H9 (cell line): ENCODE results near the gene WRAP73. TPM values are rescaled to one million over a fixed set of nuclear protein-coding genes. Genes with fewer than 3 reads are reported as not detected.

Experiments
- DNase-seq: peaks from one replicate; pipeline ENCODE4 v3.0.0-alpha.2; 2017
- H2AFZ ChIP-seq: one replicate; pipeline ENCODE4 v1.6.1; 2013; ENCODE audit warnings: mild to moderate bottlenecking, low read length, control low read depth, moderate library complexity
- H2AK5ac ChIP-seq: 2 replicates; pipeline ENCODE4 v1.6.1; 2013; ENCODE audit warnings: low read length, control low read depth, mixed read lengths; ENCODE audit not compliant: insufficient read length
- H2BK120ac ChIP-seq: one replicate; pipeline ENCODE4 v1.6.1; 2013; ENCODE audit warnings: low read depth, mild to moderate bottlenecking, low read length, control low read depth, inconsistent platforms; ENCODE audit not compliant: poor library complexity, severe bottlenecking
- H2BK12ac ChIP-seq: 2 replicates; pipeline ENCODE4 v1.6.1; 2013; ENCODE audit warnings: low read length, control low read depth, mixed read lengths, low read depth; ENCODE audit not compliant: insufficient read length
- H2BK15ac ChIP-seq: 2 replicates; pipeline ENCODE4 v1.6.1; 2013; ENCODE audit warnings: low read depth, low read length, control low read depth
- H2BK20ac ChIP-seq: one replicate; pipeline ENCODE4 v1.6.1; 2013; ENCODE audit warnings: low read depth, mild to moderate bottlenecking, low read length, control low read depth, inconsistent platforms; ENCODE audit not compliant: poor library complexity, severe bottlenecking
- H2BK5ac ChIP-seq: 2 replicates; pipeline ENCODE4 v1.6.1; 2013; ENCODE audit warnings: low read length, control low read depth, mixed read lengths; ENCODE audit not compliant: insufficient read length
- H3K14ac ChIP-seq: 2 replicates; pipeline ENCODE4 v1.6.1; 2013; ENCODE audit warnings: low read length, control low read depth; ENCODE audit not compliant: insufficient read depth
- H3K18ac ChIP-seq: 2 replicates; pipeline ENCODE4 v1.6.1; 2013; ENCODE audit warnings: low read depth, mild to moderate bottlenecking, mixed read lengths, low read length, control low read depth; ENCODE audit not compliant: insufficient read length
- H3K23ac ChIP-seq: 2 replicates; pipeline ENCODE4 v1.6.1; 2013; ENCODE audit warnings: low read length, control low read depth, mixed read lengths, low read depth; ENCODE audit not compliant: insufficient read length
- H3K23me2 ChIP-seq: 2 replicates; pipeline ENCODE4 v1.6.1; 2013; ENCODE audit warnings: low read depth, mild to moderate bottlenecking, mixed read lengths, low read length, control low read depth; ENCODE audit not compliant: insufficient read length, poor library complexity, severe bottlenecking
- H3K27ac ChIP-seq: 2 replicates; pipeline ENCODE4 v1.5.1; 2013; ENCODE audit warnings: low read length, control low read depth, mixed read lengths, low read depth; ENCODE audit not compliant: insufficient read length
- H3K27me3 ChIP-seq: 2 replicates; pipeline ENCODE4 v1.6.1; 2013; ENCODE audit warnings: low read length, control low read depth, inconsistent platforms; ENCODE audit not compliant: insufficient read depth
- H3K4ac ChIP-seq: 2 replicates; pipeline ENCODE4 v1.6.1; 2013; ENCODE audit warnings: low read depth, mild to moderate bottlenecking, control low read depth, inconsistent platforms, low read length, moderate library complexity
- H3K4me1 ChIP-seq: 2 replicates; pipeline ENCODE4 v1.6.1; 2013; ENCODE audit warnings: low read length, control low read depth, inconsistent platforms; ENCODE audit not compliant: insufficient read depth
- H3K4me2 ChIP-seq: 2 replicates; pipeline ENCODE4 v1.6.1; 2013; ENCODE audit warnings: low read length, control low read depth, mixed read lengths; ENCODE audit not compliant: insufficient read length, insufficient read depth
- H3K56ac ChIP-seq: 2 replicates; pipeline ENCODE4 v1.6.1; 2013; ENCODE audit warnings: low read depth, mild to moderate bottlenecking, mixed read lengths, low read length, control low read depth; ENCODE audit not compliant: insufficient read length
- H3K79me1 ChIP-seq: 2 replicates; pipeline ENCODE4 v1.6.1; 2013; ENCODE audit warnings: low read depth, mild to moderate bottlenecking, moderate library complexity, low read length, control low read depth, inconsistent platforms; ENCODE audit not compliant: insufficient read depth, poor library complexity, severe bottlenecking
- H3K79me2 ChIP-seq: 2 replicates; pipeline ENCODE4 v1.6.1; 2013; ENCODE audit warnings: low read length, control low read depth, inconsistent platforms; ENCODE audit not compliant: insufficient read depth
- H3K9ac ChIP-seq: 2 replicates; pipeline ENCODE4 v1.6.1; 2013; ENCODE audit warnings: low read length, control low read depth, mixed read lengths; ENCODE audit not compliant: insufficient read length; ENCODE audit errors: extremely low read depth
- H3K9me3 ChIP-seq: one replicate; pipeline ENCODE4 v1.6.1; 2013; ENCODE audit warnings: low read depth, low read length, inconsistent platforms; ENCODE audit not compliant: control insufficient read depth
- H3T11ph ChIP-seq: one replicate; pipeline ENCODE4 v1.6.1; 2013; ENCODE audit warnings: mild to moderate bottlenecking, low read length, control low read depth, inconsistent platforms
- H4K20me1 ChIP-seq: one replicate; pipeline ENCODE4 v1.6.1; 2013; ENCODE audit not compliant: control insufficient read depth, insufficient read length, insufficient read depth
- H4K5ac ChIP-seq: 2 replicates; pipeline ENCODE4 v1.6.1; 2013; ENCODE audit warnings: low read depth, mild to moderate bottlenecking, mixed read lengths, low read length, control low read depth; ENCODE audit not compliant: insufficient read length
- H4K8ac ChIP-seq: replicated peaks from 2 replicates; pipeline ENCODE4 v1.6.1; 2013; ENCODE audit warnings: low read length, control low read depth, mixed read lengths, low read depth; ENCODE audit not compliant: insufficient read length
- H4K91ac ChIP-seq: 2 replicates; pipeline ENCODE4 v1.6.1; 2013; ENCODE audit warnings: low read depth, mild to moderate bottlenecking, moderate library complexity, mixed read lengths, low read length, control low read depth; ENCODE audit not compliant: insufficient read length
- H3K27ac Mint-ChIP-seq, 3 experiments: 2 replicates in 2 of 3; 3 replicates in 1 of 3; pipeline ENCODE4 v1.8.0; 2020 to 2021; ENCODE audit warnings: mixed read lengths in 3 of 3, mild to moderate bottlenecking in 1 of 3, moderate library complexity in 1 of 3
- H3K27me3 Mint-ChIP-seq: 2 replicates; pipeline ENCODE4 v1.8.0; 2021; ENCODE audit warnings: low read depth, mild to moderate bottlenecking, moderate library complexity, mixed read lengths
- H3K36me3 Mint-ChIP-seq, 3 experiments: 2 replicates in 2 of 3; 3 replicates in 1 of 3; pipeline ENCODE4 v1.8.0; 2020 to 2021; ENCODE audit warnings: low read depth in 3 of 3, mixed read lengths in 3 of 3; ENCODE audit not compliant: insufficient read depth in 1 of 3
- H3K4me1 Mint-ChIP-seq, 2 experiments: 2 replicates each; pipeline ENCODE4 v1.8.0; 2020; ENCODE audit warnings: mixed read lengths in 2 of 2
- H3K4me3 Mint-ChIP-seq, 2 experiments: 2 replicates in 1 of 2; 3 replicates in 1 of 2; pipeline ENCODE4 v1.8.0; 2020 to 2021; ENCODE audit warnings: mild to moderate bottlenecking in 2 of 2, mixed read lengths in 2 of 2, moderate library complexity in 1 of 2
- H3K9me3 Mint-ChIP-seq, 2 experiments: 2 replicates in 1 of 2; 3 replicates in 1 of 2; pipeline ENCODE4 v1.8.0; 2020; ENCODE audit warnings: mild to moderate bottlenecking in 2 of 2, mixed read lengths in 2 of 2, moderate library complexity in 1 of 2
- WGBS: extraction: QIAGEN DNeasy Blood & Tissue Kit; methylation state at CpG from one replicate; pipeline ENCODE4 v1.1.7; 2013; ENCODE audit warnings: missing lambda C conversion rate, low lambda C conversion rate, mixed read lengths; ENCODE audit not compliant: insufficient read length; ENCODE audit errors: extremely low coverage; 5-methylcytosine and 5-hydroxymethylcytosine counted together
- total RNA-seq: library from RNA; stranded (reverse); gene quantifications from 2 replicates; pipeline ENCODE4 v1.2.1, GENCODE V29; 2021
- TF ChIP-seq, protein P1 (sequence below): fragments of 200-600 bp; sonication (generic); conservative IDR thresholded peaks from 3 replicates; pipeline ENCODE4 v1.8.0; 2021; ENCODE audit warnings: antibody characterized with exemption, mild to moderate bottlenecking

WRAP73 gene
- total RNA-seq, 1 experiment from 2014 or later: 28.4 TPM

DNA sequence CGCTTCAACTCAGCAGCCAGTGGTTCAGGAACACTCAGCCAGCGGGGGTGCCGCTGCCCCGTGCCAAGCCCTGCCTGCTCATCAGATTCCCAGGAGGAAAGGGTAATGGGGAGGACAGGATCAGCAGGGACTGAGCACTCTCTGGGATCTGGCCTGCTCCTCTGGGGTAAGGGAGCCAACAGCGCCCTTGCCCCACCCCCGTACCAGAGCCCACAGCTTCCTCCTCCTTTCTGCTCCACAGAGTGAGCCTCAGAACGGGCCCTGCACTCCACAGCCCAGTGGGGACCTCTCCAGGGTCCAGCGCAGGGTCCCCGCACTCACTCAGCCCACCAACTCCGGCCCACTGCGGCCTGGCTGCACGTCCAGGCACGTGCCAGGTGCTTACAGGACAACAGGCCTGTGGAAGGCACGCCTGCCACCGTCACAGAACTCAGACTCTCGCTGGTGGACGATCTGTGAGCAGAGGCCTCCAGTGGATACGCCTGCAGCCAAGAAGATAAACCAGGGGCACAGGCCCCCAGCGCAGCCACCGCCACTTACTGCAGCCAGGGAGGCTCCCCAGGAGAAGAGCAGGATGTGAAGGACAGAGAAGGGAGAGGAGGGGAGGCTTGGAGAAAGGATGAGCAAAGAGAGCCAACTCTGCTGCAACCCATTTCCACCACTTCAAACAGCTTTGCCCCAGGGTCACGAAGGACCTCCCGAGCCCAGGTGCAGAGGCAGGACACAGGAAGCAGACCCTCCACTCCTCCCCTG, 40.7 kb downstream of the WRAP73 start:
- TF ChIP-seq, protein P1, sequence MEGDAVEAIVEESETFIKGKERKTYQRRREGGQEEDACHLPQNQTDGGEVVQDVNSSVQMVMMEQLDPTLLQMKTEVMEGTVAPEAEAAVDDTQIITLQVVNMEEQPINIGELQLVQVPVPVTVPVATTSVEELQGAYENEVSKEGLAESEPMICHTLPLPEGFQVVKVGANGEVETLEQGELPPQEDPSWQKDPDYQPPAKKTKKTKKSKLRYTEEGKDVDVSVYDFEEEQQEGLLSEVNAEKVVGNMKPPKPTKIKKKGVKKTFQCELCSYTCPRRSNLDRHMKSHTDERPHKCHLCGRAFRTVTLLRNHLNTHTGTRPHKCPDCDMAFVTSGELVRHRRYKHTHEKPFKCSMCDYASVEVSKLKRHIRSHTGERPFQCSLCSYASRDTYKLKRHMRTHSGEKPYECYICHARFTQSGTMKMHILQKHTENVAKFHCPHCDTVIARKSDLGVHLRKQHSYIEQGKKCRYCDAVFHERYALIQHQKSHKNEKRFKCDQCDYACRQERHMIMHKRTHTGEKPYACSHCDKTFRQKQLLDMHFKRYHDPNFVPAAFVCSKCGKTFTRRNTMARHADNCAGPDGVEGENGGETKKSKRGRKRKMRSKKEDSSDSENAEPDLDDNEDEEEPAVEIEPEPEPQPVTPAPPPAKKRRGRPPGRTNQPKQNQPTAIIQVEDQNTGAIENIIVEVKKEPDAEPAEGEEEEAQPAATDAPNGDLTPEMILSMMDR: no peak

More for the DNA sequence above, 40.7 kb downstream of the WRAP73 start:
- Histone ChIP-seq H4K20me1 (no peaks in the 10 kb centered on the region), H3K4me1 (no peaks in the 10 kb centered on the region; the same call in 1 of the 2 replicates), H2BK5ac (no peak overlapping the region), H3K79me1 (no peaks in the 10 kb centered on the region), H3K56ac (no peak overlapping the region), H3K9me3 (no peaks in the 10 kb centered on the region), H3K27ac (no peak overlapping the region), H3K4me2 (no peak overlapping the region), H2BK20ac (no peak overlapping the region), H3K23me2 (peaks cover 5% of the 10 kb centered on the region), H4K5ac (no peak overlapping the region), H2BK12ac (no peak overlapping the region), H2BK15ac (no peak overlapping the region), H3K9ac (no peak overlapping the region), H3T11ph (no peak overlapping the region), H2AK5ac (no peak overlapping the region), H3K27me3 (no peaks in the 10 kb centered on the region; the same call in 1 of the 2 replicates), H4K8ac (no peak overlapping the region), H3K23ac (no peak overlapping the region), H3K18ac (no peak overlapping the region), H2BK120ac (no peak overlapping the region), H2AFZ (no peak overlapping the region), H3K79me2 (no peaks in the 10 kb centered on the region), H4K91ac (no peak overlapping the region), H3K14ac (no peak overlapping the region; the same call in 1 of the 2 replicates), H3K4ac (no peak overlapping the region)
- Mint-ChIP-seq H3K4me1 (peaks cover 28 to 29% of the 10 kb centered on the region in 2 experiments), H3K27me3 (peaks cover 24% of the 10 kb centered on the region), H3K4me3 (peak overlapping the region in 1 of 2 experiments; percentile 64; a peak in 3 of 5 replicates), H3K27ac (peak overlapping the region in 2 of 3 experiments; percentile 44 to 68; a peak in 4 of 7 replicates), H3K36me3 (no peaks in the 10 kb centered on the region; a peak in 1 of 7 replicates), H3K9me3 (no peaks in the 10 kb centered on the region)
- DNase-seq: no peak
- WGBS: no CpG with 5 or more reads among the region's 22 CpGs
